Large intestine (tissue), 3 donors: ENCODE results near the gene DNAJC6. TPM values are rescaled to one million over a fixed set of nuclear protein-coding genes. Genes with fewer than 3 reads are reported as not detected.

ENCODE experiments used
- DNase-seq, 2 donors: peaks; one replicate each; pipeline versions ENCODE4 v3.0.0 to v3.0.0-alpha.2; 2013
- H3K27ac ChIP-seq: one replicate; pipeline ENCODE4 v1.5.1; 2013; ENCODE audit warnings: low read length
- H3K27me3 ChIP-seq: 2 replicates; pipeline ENCODE4 v1.6.1; 2013; ENCODE audit warnings: low read length; ENCODE audit not compliant: control insufficient read depth, insufficient read depth
- H3K36me3 ChIP-seq: 2 replicates; pipeline ENCODE4 v1.6.1; 2013; ENCODE audit warnings: low read length; ENCODE audit not compliant: control insufficient read depth, insufficient read depth
- H3K4me1 ChIP-seq: one replicate; pipeline ENCODE4 v1.6.1; 2013; ENCODE audit warnings: low read length; ENCODE audit not compliant: control insufficient read depth, insufficient read depth
- H3K4me3 ChIP-seq: one replicate; pipeline ENCODE4 v1.5.1; 2013; ENCODE audit warnings: low read length
- H3K9me3 ChIP-seq: one replicate; pipeline ENCODE4 v1.6.1; 2013; ENCODE audit warnings: mild to moderate bottlenecking, low read depth, low read length, moderate library complexity; ENCODE audit not compliant: control insufficient read depth
- WGBS: methylation state at CpG from one replicate; pipeline ENCODE4 v1.1.5; 2013; ENCODE audit warnings: low lambda C conversion rate; ENCODE audit not compliant: insufficient coverage; 5-methylcytosine and 5-hydroxymethylcytosine counted together
- polyA plus RNA-seq: library from polyadenylated mRNA; unstranded; fragments of 120-200 nt; gene quantifications from one replicate; pipeline ENCODE4 v1.2.1, GENCODE V29; 2013

Gene DNAJC6
- polyA plus RNA-seq, 1 donor = 8.6 TPM

GRCh38 chr1:65330021-65330420 lies 20.7 kb downstream of the DNAJC6 start:
- no peaks in the 10 kb centered on the region for H3K36me3 ChIP-seq
- H3K4me3 ChIP-seq = no peak overlapping the region
- no peaks in the 10 kb centered on the region for H3K9me3 ChIP-seq
- DNase-seq = no peak
- no peaks in the 10 kb centered on the region for H3K4me1 ChIP-seq
- no peaks in the 10 kb centered on the region for H3K27me3 ChIP-seq
- no peak overlapping the region for H3K27ac ChIP-seq
- 100% methylated on average over 1 of the region's 1 CpG for WGBS

- Histone ChIP-seq H3K27ac (no peak overlapping the region), H3K9me3 (no peaks in the 10 kb centered on the region), H3K36me3 (no peaks in the 10 kb centered on the region), H3K4me3 (no peak overlapping the region), H3K27me3 (no peaks in the 10 kb centered on the region), H3K4me1 (no peaks in the 10 kb centered on the region)
- DNase-seq = no peak
- 100% methylated on average over 2 of the region's 6 CpGs for WGBS
These were observed 21.5 kb downstream of the DNAJC6 start for GRCh38 chr1:65330822-65331221.

GRCh38 chr1:65332821-65333220 lies 23.5 kb downstream of the DNAJC6 start:
- Histone ChIP-seq H3K27me3 (no peaks in the 10 kb centered on the region), H3K4me3 (no peak overlapping the region), H3K27ac (no peak overlapping the region), H3K9me3 (no peaks in the 10 kb centered on the region), H3K4me1 (no peaks in the 10 kb centered on the region), H3K36me3 (no peaks in the 10 kb centered on the region)
- no CpG with 5 or more reads among the region's 1 CpG for WGBS
- DNase-seq = no peak

- WGBS = no CpG with 5 or more reads among the region's 2 CpGs
- no peaks in the 10 kb centered on the region for H3K4me1 ChIP-seq
- H3K9me3 ChIP-seq = no peaks in the 10 kb centered on the region
These were observed 24.7 kb downstream of the DNAJC6 start for GRCh38 chr1:65334081-65334480.

GRCh38 chr1:65339866-65340468 lies 30.6 kb downstream of the DNAJC6 start:
- DNase-seq = peak in 1 of 2 donors; percentile 14
- WGBS = no CpG with 5 or more reads among the region's 3 CpGs

More at GRCh38 chr1:65334081-65334480, 24.7 kb downstream of the DNAJC6 start:
- DNase-seq = no peak
- no peak overlapping the region for H3K27ac ChIP-seq
- H3K27me3 ChIP-seq = no peaks in the 10 kb centered on the region
- H3K36me3 ChIP-seq = no peaks in the 10 kb centered on the region
- no peak overlapping the region for H3K4me3 ChIP-seq

GRCh38 chr1:65341381-65341780 lies 32.0 kb downstream of the DNAJC6 start:
- H3K27me3 ChIP-seq = no peaks in the 10 kb centered on the region
- no peaks in the 10 kb centered on the region for H3K36me3 ChIP-seq
- no peaks in the 10 kb centered on the region for H3K9me3 ChIP-seq
- DNase-seq = no peak
- no peaks in the 10 kb centered on the region for H3K4me1 ChIP-seq
- no peak overlapping the region for H3K4me3 ChIP-seq
- WGBS = no CpG with 5 or more reads among the region's 1 CpG
- H3K27ac ChIP-seq = no peak overlapping the region

More at GRCh38 chr1:65339866-65340468, 30.6 kb downstream of the DNAJC6 start:
- H3K9me3 ChIP-seq = no peaks in the 10 kb centered on the region
- H3K36me3 ChIP-seq = no peaks in the 10 kb centered on the region
- H3K4me1 ChIP-seq = no peaks in the 10 kb centered on the region
- no peak overlapping the region for H3K4me3 ChIP-seq
- H3K27ac ChIP-seq = no peak overlapping the region
- H3K27me3 ChIP-seq = no peaks in the 10 kb centered on the region

- no peaks in the 10 kb centered on the region for H3K27me3 ChIP-seq
- no peaks in the 10 kb centered on the region for H3K4me1 ChIP-seq
- no peak for DNase-seq
- H3K4me3 ChIP-seq = no peak overlapping the region
- no peaks in the 10 kb centered on the region for H3K9me3 ChIP-seq
- no peaks in the 10 kb centered on the region for H3K36me3 ChIP-seq
- H3K27ac ChIP-seq = no peak overlapping the region
- no CpG with 5 or more reads among the region's 3 CpGs for WGBS
These were observed 33.9 kb downstream of the DNAJC6 start for GRCh38 chr1:65343286-65343685.

- no peak for DNase-seq
- Histone ChIP-seq H3K9me3 (no peaks in the 10 kb centered on the region), H3K27me3 (no peaks in the 10 kb centered on the region), H3K4me3 (no peak overlapping the region), H3K4me1 (no peaks in the 10 kb centered on the region), H3K27ac (no peak overlapping the region), H3K36me3 (no peaks in the 10 kb centered on the region)
- WGBS = 83% methylated on average over 1 of the region's 3 CpGs
These were observed 35.0 kb downstream of the DNAJC6 start for GRCh38 chr1:65344171-65344814.

- no peak for DNase-seq
- H3K4me3 ChIP-seq = no peak overlapping the region
- H3K9me3 ChIP-seq = no peaks in the 10 kb centered on the region
- H3K36me3 ChIP-seq = no peaks in the 10 kb centered on the region
- no peaks in the 10 kb centered on the region for H3K4me1 ChIP-seq
- no peak overlapping the region for H3K27ac ChIP-seq
- no peaks in the 10 kb centered on the region for H3K27me3 ChIP-seq
- no CpG with 5 or more reads among the region's 2 CpGs for WGBS
These were observed 36.8 kb downstream of the DNAJC6 start for GRCh38 chr1:65346190-65346589.

GRCh38 chr1:65355031-65355712 lies 45.8 kb downstream of the DNAJC6 start:
- no peak overlapping the region for H3K27ac ChIP-seq
- no peak for DNase-seq
- H3K36me3 ChIP-seq = no peaks in the 10 kb centered on the region
- H3K27me3 ChIP-seq = no peaks in the 10 kb centered on the region
- no peaks in the 10 kb centered on the region for H3K9me3 ChIP-seq
- no peaks in the 10 kb centered on the region for H3K4me1 ChIP-seq
- 100% methylated on average over 1 of the region's 7 CpGs for WGBS
- no peak overlapping the region for H3K4me3 ChIP-seq
